ENCODE data around the gene WDR1.

Gene WDR1

DNA sequence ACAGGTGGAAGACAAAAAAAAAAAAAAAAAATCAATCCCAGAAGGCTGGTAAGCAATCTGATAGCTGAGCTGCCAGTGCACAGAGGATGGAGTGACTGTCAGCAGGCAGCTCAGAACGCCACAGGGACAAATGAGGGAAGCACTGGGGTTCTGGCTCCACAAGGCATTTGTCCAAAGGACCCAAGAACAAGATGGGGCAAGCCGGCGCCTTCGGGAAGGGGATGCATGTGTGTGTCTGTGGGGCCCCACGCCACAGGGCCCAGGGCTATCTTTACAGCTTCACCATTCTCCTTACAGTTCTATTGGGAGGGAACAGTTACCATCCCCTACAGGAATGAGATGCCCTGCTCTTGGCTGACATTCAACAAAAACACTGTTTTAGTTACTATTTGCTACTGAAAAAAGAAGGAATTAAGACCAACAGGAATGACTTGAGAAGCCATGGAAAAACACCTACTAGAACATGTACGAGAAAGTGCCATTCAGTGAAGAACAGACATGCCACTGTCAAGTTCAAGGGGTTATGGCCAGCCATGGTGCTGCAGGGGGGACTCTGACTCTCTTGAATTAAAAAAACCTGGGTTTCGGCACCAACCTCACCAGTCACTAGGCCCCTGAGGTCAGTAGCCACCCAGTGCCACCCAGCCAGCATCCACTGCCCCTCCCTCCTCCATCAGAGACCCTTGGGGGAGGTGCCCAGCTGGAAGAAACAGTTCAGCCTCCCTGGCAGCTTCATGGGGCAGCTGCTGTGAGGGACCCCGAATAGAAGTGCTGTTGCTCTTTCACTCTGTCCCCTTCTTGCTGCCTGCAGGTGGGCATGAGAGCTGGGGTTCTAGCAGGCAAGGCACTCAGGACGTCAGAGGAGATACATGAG is 18.5 kb downstream of the WDR1 start:
- no peak for DNase-seq

DNA sequence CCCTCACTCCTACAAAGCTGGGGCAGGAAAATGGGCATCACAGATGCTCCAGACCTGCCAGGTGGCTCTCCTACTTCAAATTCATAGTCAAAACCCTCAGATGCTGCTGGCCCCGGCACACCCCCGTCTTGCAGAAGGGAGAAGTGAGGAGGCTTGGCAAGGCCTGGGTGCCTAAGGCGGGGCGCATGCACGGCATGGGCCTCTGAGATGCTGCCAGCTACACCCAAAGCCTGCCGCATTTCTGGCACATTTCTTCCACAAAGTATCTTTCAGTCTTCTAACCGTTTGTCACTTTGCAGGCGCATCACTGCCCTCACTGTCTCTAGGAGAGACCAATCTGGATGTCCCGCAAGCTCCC is 19.6 kb downstream of the WDR1 start:
- DNase-seq = no peak

DNA sequence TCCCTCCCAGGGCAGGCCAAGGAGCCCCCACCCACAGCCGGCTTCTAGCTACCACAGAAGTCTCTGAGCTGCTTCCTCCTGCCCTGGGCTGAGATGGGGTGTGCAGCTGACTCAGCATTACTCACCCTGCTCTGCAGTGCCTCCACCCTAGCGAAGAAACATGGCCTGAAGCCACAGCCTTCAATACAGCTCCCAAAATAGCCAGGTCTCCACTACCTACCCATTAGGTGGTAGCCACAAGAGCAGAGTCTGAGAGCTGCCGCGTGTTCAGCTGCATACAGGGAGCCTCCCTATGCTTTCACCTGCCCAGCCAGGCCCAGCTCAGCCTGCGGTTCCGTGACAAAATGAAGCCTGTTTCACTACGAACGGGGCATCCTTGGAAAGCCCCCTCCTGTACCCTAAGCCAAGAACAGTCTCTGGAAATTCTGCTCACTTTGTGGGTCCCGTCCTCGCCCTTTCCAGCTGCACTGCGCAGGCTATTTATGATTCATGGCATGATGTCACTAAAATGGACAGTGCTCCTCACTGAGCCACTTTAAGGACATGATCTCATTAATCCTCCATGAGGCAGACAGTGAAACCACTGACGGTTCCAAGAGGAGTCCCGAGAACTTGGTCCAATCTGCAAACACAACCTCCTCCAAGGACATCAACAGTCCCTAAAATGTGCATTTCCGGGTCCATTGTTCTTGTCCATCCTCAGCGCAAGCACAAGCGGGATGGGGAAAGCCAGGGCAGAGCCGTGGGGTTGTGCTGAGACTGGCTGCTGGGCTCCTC is 20.2 kb downstream of the WDR1 start:
- DNase-seq = no peak

DNA sequence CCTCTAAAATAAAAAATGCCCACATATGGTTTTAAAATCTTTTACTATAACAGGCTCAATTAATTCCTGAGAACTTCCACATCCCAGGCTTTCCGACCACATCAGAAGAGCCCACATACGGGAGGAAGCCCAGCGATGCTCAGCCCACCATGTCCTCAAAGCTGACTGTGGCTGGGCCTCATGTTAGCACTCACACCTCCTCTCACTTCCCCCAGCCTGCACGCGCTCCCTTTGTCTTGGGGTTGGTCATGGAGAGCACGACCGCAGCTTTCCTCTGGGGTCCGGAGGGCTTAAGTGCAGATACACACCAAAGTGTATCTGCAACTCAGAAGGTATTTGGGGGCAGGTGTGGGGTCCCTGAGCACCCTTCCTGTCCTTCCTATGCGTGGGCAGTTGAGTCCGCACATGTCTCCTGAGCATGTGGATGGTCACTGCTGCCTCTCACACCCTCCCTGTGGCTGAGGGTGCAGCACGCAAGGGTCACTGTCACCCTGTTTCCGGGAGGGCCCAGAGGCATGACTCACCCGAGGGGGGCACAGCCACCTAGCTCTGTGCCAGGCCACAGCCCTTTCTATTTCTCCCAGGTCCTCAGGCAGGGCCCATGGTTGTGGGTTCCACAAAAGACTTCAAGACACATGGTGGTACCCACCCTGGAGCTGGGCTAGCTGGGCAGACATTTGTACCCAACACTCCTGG is 21.2 kb downstream of the WDR1 start:
- no peak for DNase-seq

DNA sequence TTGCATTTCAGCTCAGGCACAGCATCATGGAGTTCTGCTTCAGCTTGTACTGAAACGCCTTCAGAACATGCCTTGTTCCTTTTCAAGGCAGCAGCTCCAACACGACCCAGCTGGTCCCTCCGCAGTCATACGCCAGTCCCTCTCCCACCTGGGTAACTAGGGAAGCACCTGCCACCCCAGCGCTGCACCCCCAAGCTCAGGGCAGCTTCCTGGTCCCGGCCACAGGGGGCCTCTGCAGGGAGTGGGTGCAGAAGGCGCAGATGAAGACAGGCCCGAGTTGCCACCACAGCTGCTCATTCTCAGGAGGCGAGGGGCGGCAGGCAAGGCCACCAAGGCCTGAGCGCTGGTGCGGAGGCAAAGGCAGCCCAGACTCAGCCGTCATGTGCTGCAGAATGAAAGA is 21.8 kb downstream of the WDR1 start:
- no peak for DNase-seq

DNA sequence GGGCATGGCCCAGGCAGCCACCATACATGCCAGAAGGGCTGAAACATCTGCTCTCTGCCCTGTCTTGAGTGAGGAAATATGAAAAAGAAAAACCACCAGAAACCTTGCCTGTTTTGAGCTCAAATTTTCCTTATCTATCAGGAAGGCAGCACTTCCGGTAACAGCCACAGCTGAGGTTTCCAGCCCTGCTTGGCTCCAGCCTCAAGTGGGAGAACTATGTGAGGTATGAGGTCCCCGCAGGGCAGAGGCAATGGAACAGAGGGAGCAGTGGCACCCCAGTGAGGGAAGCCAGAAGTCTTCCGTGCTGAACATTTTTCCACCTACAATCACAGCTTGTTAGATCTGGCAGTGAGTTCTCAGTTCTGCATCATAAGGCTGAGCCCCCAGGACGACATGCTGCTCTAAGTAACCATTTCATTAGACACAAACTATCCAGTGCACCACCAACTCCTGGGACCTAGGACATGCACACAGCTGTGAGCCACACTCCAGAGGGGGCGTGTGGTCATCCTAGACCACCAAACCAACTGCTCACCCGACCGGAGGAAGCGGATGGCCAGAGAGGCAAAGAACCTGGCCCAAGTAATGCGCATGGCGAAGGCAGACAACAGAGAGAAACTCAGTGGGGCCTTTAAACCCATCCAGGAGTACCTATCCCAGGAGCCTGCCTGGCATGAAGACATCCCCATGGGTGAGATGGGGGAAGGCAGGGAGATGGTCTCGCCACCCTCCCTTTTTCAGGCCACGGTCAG is 22.6 kb downstream of the WDR1 start:
- no peak for DNase-seq

DNA sequence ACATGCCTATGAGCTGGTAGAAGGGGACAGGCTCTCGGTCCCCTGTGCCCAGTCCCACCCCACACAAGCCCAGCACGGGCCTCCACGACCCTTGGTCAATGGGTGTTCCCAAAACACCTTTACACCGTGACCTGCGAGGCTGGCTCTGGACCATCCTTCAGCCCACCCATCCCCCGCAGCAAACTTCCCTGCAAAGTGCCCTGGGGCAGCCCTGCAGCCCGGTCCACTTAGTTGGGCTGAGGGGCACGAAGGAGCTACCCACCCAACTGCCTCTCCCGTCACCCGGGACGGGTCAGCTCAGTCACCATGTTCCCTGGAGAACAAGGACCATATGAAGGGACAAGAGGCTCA is 23.4 kb downstream of the WDR1 start:
- no peak for DNase-seq

DNA sequence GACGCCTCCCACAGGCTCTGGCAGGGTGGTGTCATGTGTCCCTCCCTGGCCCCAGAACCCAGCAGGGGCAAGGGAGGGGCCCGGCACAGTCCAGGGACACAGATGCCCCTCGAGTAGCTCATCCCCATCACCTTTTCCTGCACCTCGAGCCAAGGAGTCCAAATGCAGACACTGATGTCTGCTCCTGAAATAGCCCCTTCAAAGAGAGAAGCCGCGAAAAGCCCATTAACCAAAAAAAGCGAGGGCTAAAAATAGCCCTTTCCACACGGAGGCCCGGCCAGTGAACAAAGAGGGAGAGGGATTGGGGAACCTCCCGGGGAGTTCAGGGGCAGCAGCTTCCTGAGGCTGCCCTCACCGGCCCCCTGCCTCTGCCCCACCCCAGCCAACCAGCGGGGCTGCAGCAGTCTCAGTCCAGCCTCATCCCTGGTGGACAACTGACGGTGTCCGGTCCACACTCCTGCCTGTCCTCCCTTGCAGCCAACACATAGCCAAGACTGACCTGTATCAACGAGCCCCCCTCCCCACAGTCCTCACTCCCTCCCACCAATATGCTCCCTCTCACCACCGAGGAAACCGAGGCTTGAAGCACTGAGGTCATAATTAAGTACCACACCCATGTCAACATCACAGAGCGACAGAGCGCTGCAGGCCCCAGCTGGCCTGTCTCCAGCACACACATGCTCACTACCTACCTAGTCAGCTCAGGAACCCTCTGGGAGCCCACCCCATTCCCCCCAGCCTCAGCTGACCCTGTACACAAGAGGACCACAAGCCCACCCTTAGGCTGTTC is 23.9 kb downstream of the WDR1 start:
- no peak for DNase-seq

DNA sequence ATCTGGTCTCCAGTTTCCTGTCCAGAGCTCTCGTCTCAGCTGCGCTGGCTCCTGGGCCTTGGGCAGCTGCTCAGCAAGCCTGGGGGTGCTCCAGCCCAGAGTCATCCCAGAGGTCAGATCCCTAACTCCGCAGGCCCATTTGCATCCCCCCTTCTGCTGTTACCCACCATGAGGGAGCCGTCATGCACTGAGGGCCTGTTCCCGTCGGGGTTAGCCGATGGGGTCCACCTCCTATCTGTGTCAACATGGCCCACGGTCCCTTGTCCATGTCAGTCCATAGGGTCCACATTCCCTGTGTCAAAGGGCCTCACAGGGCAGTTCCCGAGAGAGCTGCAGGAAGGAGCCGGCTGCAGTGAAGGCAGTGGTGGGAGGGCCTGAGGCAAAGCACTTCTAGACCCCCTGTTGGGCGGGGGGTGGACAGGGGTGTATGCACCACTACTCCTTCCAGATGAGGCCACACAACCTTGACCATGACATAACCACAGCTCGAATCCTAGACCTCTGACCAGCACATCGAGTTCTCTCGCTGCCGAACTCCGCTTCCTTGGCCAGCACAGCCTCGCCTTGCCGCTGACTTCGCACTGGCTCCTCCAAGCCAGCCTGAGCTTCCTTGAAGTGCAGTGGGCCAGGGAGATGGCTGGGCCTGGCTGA is 24.9 kb downstream of the WDR1 start:
- DNase-seq = no peak

DNA sequence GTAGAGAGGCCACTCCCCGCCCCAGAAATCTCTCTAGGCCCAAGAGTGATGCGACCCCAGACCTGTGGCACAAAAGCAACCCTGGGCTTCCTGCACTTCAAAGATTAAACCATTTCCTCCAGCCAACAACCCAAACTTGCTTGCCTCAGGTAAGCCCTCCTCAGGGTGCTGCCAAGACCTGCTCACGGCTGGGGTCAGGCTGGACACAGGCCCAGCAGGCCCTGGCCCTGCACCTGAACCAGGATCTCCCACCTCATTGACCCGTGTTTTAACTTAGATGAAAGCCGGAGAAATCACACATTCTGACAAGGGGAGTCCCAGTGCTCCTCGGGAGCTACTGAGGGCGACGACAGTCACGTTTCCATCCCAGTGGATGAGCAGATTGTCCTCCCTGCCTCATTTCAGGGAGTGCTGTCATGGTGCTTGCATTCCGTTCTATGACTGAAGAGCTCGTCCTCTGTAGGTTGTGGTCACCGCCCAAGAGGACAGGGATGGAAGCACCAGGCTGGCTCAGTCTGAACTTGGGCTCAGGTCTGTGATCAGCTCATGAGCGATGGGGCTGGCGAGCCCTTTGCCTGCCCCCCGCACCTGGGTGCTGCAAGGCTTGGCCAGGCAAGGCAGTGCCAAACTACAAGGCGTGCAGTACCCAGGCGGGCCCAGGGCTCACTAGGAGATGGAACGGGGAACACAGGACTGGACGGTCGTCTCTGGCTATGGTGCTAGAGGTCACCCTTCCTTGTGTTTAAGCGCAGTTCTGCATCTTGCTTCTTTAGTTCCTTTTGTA is 25.9 kb downstream of the WDR1 start:
- no peak for DNase-seq

DNA sequence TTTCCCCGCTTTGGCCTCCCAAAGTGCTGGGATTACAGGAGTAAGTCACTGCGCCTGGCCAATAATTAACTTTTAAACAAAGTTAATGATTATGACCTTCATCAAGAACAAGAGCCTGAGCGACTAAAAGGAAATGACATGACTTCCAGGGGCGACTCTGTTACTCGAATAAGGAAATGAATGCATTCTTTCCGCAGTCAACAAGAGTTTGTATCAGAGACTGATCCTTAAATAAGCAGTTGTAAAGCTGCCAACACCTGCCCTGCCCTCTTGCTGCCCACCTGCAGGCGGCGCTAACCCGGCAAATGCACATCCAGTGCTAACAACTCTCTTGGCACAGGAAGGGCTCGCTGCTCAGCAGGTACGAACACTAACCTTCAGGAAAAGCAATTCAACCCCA is 27.3 kb downstream of the WDR1 start:
- no peak for DNase-seq

DNA sequence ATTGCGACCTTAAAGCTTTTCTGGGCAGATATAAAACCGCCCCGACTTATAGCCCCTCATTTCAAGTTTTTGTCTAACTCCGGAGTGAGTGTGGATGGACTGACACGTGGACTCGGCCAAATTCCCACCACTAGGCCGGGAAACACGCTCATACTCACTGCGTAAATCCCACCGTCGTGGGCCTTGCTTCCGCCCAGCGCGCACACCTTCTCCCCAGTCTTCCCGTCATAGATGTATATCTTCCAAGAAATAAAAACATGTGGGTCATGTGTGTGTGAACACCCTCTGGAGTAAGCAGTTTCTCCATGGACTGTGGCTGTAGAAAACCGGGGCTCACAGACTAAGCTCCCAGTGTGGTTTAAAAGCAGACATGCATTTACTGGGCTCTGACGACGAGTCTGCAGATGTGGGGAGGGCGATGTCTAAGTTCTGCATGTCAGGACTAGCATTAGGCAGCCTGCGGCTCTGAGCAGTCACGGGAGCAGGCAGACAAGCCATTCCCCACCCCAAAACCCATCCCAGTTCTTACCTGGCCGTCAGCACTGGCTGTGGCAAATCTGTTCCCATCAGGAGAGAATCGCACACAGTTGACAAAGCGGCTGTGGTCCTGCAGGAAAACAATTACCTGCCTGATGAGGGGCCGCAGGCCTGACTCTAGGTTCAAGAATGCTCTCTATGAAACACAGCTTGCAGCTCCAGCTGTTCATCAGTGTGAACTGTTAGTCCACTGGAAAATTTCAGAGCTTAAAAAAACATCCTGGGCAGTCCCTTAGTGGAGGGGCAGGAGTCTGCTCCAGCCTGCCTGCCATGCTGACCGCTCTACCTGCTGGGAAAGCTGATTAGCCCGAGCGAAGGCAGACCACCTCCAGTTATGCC is 28.2 kb downstream of the WDR1 start:
- DNase-seq = no peak

DNA sequence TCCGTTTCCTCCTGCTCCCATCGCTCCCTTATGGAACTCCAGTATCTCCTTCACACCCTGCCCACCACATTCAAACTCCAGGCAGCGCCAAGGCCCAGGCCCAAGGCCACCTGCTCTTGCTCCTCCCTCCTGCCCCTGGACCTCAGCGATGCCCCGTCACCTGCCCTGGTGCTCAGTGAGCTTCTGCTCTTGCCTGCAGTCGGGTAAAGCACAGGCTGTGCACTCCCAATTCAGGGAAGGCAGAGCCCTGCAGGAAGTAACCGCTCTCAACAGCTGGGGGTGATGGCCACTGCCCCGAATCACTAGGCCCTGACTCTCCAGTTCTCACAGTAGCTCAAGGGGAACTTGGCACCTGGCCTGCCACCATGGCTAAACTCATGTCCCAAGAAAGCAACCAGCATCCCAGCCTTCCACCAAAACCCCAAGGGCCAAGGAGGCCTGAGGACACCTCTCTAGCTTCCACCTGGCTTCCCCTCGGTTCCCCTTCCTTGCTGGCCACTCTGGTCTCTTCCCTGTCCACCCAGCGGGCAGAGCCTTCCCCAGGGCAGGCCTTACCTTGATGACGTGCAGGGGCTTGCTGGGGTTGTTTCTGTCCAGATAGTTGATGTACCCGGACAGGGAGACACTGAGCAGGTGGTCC is 29.3 kb downstream of the WDR1 start:
- no peak for DNase-seq

DNA sequence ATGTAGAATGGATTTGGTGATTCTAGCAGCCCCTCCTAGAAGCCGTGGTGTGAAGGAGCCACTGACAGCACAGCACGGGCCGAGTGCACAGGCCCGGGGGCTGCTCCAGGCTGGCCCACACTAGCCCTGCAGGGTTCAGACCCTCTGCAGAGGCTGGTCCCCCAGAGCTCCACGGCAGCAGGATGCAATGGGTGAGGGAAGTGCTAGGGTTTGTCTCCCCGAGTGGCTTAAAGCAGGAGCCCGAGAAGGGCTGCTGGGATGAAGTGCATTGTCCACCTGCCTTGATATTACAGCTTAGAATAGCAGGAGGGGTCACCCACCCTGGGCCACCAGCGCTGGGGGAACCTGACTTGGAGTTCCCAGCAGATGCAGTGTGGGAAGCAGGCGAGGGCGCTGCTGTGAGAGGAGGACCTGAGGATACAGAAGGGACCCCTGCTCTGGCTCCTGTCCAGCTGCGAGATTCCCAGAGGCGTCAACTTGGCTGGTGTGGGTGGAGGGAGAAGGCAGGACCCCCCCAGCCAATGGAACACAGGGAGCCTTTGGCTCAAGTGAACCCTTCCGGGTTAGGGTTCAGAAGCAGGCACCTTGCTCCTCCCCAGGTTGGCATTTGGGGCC is 30.0 kb downstream of the WDR1 start:
- no peak for DNase-seq

DNA sequence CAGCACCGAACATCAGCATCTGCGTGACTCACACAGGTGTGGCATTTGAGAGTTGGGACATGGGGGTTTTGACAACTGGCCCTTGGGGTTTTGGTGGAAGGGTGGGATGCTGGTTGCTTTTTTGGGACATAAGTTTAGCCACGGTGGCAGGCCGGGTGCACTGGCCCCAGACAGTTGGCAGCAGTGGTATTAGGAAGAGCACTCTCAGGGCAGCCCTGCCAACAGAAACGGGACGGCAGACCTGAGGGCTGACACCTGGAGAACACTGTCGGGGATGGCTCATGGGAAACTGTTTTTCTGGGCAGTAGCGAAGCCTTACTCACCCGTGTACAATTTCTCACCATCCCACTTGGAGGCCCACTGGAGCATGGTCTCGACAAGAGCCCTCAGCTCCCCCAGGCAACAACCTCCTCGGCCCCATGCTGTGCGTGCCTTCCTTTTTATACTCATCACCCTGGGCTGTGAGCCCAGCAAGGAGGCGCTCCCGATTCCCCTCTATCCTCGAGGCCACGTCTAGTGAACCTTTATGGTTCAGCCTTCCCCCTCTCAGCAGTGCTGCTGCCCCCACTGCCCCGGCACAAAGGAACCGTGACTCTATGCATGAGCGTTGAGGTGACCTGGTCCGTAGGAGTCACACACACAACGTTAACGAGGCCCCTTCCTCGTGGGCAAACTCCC is 30.6 kb downstream of the WDR1 start:
- DNase-seq = no peak

DNA sequence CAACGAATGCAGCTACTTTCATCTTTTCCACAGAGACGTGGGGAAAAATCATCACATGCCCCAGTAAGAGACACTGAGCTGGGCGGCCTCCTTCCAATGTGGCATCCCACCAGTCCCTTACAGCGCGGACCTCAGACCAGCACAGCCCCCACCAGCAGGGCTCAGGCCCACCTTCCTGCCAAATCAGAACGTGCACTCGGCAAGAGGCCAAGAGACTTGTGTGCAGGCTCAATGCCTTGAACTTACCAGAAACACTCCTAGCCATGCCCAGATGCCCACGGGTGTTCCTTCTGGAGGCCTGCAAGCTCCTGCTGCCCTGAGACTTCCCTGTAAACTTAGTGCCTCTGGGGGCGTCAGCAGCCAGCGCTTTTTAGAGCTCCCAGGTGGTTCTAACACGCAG is 31.2 kb downstream of the WDR1 start:
- no peak for DNase-seq

DNA sequence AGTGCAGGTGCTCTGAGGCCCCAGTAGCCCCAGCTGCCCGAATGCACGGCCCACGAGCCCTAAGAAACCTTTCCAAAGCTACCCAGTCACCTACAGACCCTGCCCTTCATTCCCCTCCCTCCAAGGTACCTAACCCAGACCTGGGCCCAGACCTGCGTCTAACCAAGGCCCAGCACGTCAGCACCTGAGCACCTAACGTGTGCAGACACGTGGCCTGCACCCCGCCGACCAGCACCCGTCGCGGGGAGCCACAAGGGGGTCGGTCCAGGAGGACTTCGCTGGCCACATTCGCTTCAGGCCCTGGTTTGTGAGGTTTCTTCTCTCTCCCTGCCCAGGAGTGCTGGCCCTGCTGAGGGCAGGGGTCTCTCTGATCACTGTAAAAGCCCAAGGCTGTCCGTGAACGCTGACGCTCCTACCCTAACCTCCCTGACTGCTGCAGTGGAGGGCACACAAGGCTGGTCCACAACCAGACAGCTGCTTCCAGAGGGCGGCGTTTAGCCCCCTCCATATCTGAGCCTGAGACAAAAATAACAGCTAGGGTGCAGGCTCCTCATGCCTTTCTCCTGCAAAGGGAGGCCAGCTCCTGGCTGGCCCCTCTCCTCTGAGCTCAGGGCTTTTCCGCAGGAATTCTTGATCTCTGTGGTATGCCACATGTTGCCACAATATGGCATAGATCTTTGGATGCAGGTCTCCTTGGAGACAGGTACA is 31.8 kb downstream of the WDR1 start:
- no peak for DNase-seq

All from NCI-H345 (cell line).